ENCODE results near the gene NUDT6. TPM values are rescaled to one million over a fixed set of nuclear protein-coding genes. Genes with fewer than 3 reads are reported as not detected.

The NUDT6 gene
- total RNA-seq, 1 donor from 2014 or later: 16.9 TPM

DNA sequence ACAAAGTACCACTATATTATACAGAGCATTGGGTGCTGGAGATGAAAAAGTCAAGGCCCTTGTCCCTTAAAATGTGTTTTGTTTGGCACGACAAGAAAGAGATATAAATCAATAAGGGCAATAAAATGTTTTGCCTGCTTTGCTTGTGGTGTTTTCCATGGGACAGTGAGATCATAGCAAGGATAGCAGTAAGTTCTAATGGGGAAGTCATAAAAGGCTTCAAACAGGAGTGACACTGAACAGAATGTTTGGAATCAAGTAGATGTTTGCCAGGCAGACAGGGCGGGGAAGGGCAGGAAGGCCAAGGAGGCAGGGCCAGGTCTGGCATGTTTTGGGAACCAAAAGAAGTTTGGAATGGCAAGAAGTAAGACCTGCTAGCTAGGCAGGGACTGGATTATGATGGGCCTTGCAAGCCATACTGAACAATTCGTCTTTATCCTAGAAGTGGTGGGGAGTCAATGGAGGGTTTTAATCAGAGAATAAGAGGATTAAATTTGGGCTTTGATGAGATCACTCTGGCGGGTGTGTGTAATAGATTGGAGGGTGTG is 79.3 kb downstream of the NUDT6 start:
- DNase-seq (ENCODE audit: low spot score): no peak
- ATAC-seq: peak; percentile 78

Other genes starting within 250 kb of the NUDT6 start
- gene BBS12, start 189.9 kb downstream of the NUDT6 start, total RNA-seq: 0.55 TPM
- 1.2 TPM for gene FGF2, start 95.8 kb downstream of the NUDT6 start, total RNA-seq